GM12878 (cell line): Measurements from ENCODE around the gene ACTL8.

Experiments used
- CEBPB ChIP-seq, 2 experiments: fragments of 150-350 bp in 1 of 2; IDR thresholded peaks; 2 replicates each; pipeline ENCODE4 v1.6.1; 2012 to 2014; ENCODE audit warnings: low read depth in 2 of 2, low read length in 2 of 2, borderline replicate concordance in 1 of 2, inconsistent platforms in 1 of 2
- CTCF ChIP-seq, 3 experiments: IDR thresholded peaks in 2 of 3; conservative IDR thresholded peaks in 1 of 3; 2 replicates each; pipeline ENCODE4 v1.5.1; 2011; ENCODE audit warnings: low read depth in 3 of 3, low read length in 3 of 3, mild to moderate bottlenecking in 3 of 3, control low read depth in 2 of 3, moderate library complexity in 2 of 3, inconsistent platforms in 1 of 3, mixed read lengths in 1 of 3; ENCODE audit not compliant: control insufficient read depth in 2 of 3, insufficient read depth in 1 of 3; ENCODE audit errors: extremely low read depth in 1 of 3
- FOXM1 ChIP-seq: IDR thresholded peaks from 2 replicates; pipeline ENCODE4 v1.6.1; 2012; ENCODE audit warnings: low read depth, mild to moderate bottlenecking, inconsistent platforms, low read length, moderate library complexity
- GABPA ChIP-seq: IDR thresholded peaks from 2 replicates; pipeline ENCODE4 v1.6.1; 2014; ENCODE audit warnings: antibody characterized with exemption, low read depth, mild to moderate bottlenecking, inconsistent platforms
- MEF2B ChIP-seq: fragments of 450-650 bp; IDR thresholded peaks from 2 replicates; pipeline ENCODE4 v1.6.1; 2018; ENCODE audit warnings: mild to moderate bottlenecking, moderate library complexity; ENCODE audit not compliant: partially characterized antibody, poor library complexity, severe bottlenecking
- RAD21 ChIP-seq: IDR thresholded peaks from 2 replicates; pipeline ENCODE4 v1.6.1; 2011; ENCODE audit warnings: mild to moderate bottlenecking, low read depth, low read length, moderate library complexity; ENCODE audit not compliant: insufficient read depth
- RELA ChIP-seq: fragments of 450-650 bp; IDR thresholded peaks from 2 replicates; pipeline ENCODE4 v1.8.0; 2014; ENCODE audit warnings: borderline replicate concordance; ENCODE audit not compliant: partially characterized antibody
- REST ChIP-seq: IDR thresholded peaks from 2 replicates; pipeline ENCODE4 v1.6.1; 2012; ENCODE audit warnings: mild to moderate bottlenecking, low read depth, low read length
- SP1 ChIP-seq: IDR thresholded peaks from one replicate; pipeline ENCODE4 v1.6.1; 2011; ENCODE audit warnings: low read depth, low read length
- TF ChIP-seq, protein P1 (sequence below): IDR thresholded peaks from 2 replicates; pipeline ENCODE4 v1.6.1; 2011; ENCODE audit warnings: low read depth, low read length, improper control_type of control experiment, borderline replicate concordance

- TF ChIP-seq CTCF (IDR thresholded peaks at IDR 0.05 in 2 of 3, conservative IDR thresholded peaks at IDR 0.05 in 1 of 3; ENCODE audit: control insufficient read depth in 2 of 3, extremely low read depth in 1 of 3, insufficient read depth in 1 of 3, low read depth in 3 of 3, low read length in 3 of 3): no peak
- TF ChIP-seq FOXM1: no peak
- TF ChIP-seq, protein P1, sequence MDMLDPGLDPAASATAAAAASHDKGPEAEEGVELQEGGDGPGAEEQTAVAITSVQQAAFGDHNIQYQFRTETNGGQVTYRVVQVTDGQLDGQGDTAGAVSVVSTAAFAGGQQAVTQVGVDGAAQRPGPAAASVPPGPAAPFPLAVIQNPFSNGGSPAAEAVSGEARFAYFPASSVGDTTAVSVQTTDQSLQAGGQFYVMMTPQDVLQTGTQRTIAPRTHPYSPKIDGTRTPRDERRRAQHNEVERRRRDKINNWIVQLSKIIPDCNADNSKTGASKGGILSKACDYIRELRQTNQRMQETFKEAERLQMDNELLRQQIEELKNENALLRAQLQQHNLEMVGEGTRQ: no peak
- no peak for TF ChIP-seq REST
- no peak for TF ChIP-seq CEBPB (IDR thresholded peaks at IDR 0.05; ENCODE audit: borderline replicate concordance in 1 of 2, low read depth in 2 of 2, low read length in 2 of 2)
- TF ChIP-seq RELA: no peak
- no peak for TF ChIP-seq SP1
- no peak for TF ChIP-seq GABPA
- TF ChIP-seq MEF2B: no peak
- no peak for TF ChIP-seq RAD21
These were observed 70.4 kb downstream of the ACTL8 start for GRCh38 chr1:17825273-17826164.
